ENCODE results near the gene CFC1.
"Not testable (repeated sequence)": the region's sequence is repeated elsewhere in the genome, so short reads cannot be mapped to it uniquely, and the experiment has no call there.

The CFC1 gene

DNA sequence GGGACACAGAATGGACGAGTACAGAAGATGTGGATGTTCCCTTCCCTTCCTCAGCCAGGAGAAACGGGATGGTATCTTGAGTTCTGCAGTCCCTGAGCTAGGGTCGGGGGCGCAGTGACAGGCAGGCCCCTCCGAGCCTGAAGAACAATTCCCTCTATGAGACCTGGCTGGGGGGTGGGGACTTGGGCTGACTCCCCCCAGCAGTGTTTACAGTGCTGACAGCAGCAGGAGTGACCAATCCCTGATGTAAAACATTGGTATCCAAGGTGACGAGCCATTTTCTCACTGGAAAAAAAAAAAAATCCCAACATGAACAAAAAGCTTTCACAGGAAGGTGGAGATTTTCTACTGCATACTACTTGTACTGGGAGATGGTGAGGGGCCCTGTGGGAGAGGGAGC, at the start of gene CFC1:
Gene CFC1, minus strand, starts transcription at position 183 of the 400 bp plus-strand sequence. CDS start 288 bp downstream, outside the sequence.
- in situ Hi-C loops (cut with MboI; ENCODE audit: low sequenced_read_pairs), result not testable (repeated sequence)

DNA sequence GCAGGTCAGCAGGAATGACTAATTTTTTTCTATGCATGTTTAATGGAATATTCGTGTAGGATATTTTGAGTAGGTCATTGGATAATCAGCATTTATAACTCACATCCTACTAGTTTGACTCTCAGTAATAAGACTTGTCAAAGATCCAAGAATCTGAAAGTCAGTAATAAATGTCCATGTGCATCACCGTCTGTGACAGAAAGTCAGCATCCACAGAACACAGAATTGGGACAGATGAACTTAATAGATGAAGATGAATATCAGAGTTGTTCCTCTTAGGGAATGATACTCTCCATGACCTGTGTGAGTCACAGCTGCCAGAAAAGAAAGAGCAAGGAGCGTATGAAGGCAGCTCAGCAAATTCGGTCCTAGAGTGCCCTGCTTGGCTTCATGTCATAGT, 42.3 kb upstream of the CFC1 start:
- in situ Hi-C loops (cut with MboI; ENCODE audit: low sequenced_read_pairs), result not testable (repeated sequence)

DNA sequence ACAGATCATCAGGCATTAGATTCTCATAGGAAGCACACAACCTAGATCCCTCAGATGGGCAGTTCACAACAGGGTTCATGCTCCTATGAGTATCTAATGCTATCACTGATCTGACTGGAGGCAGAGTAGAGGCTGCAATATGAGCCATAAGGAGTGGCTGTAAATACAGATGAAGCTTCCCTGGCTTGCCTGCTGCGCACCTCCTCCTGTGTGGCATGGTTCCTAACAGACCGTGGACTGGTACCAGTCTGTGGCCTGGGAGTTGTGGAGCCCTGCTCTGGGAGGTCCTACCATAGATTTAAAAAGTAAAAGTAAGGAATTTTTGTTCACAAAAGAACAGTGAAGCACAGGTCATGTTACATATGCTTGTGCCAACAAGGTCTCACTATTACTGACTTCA, 39.6 kb upstream of the CFC1 start:
- in situ Hi-C loops (cut with MboI; ENCODE audit: low sequenced_read_pairs), result not testable (repeated sequence)

DNA sequence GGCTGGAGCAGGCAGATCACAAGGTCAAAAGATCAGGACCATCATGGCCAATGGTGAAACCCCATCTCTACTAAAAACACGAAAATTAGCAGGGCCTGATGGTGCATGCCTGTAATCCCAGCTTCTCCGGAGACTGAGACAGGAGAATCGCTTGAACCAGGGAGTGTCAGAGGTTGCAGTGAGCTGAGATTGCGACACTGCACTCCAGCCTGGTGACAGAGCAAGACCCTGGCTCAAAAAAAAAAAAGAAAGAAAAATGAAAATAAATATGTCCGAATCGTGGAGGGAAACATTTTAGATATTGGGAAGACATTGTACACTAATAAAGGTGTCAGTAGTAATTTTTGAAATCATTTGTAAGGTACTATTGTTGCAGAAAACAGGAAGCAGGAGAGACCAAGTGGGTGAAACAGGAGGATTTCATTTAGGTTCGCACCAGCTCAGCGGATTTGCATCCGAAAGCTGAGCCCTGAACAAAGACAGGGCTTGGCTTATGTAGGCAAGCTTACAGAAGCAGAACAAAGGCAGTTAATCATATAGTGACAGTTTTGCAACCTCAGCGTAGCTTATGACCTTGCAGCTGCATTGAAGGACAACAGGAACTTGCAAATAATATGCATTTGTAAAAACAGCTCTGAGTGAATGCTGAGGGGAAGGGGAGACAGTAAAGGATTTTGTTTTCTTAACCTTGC, 29.6 kb upstream of the CFC1 start:
- in situ Hi-C loops (cut with MboI; ENCODE audit: low sequenced_read_pairs), result not testable (repeated sequence)

DNA sequence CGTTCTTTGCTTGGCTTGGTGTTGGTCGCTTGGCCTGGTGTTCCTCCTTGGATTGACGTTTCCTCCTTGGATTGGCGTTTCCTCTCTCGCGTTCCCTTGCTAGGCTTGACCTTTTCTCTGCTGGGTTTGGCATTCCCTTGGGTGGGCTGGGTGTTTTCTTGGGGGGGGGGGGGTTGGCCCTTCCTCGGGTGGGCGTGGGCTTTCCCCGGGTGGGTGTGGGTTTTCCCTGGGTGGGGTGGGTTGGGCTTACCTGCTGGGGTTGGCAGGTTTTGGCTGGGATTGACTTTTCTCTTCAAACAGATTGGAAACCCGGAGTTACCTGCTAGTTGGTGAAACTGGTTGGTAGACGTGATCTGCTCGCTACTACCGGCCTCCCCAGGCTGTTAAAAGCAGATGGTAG, 11.8 kb upstream of the CFC1 start, which contains the start of gene POTEJ:
Gene POTEJ, plus strand, starts transcription at position 301 of the 400 bp plus-strand sequence. Its CDS starts 93 bp downstream, at position 394.
- in situ Hi-C loops (cut with MboI; ENCODE audit: low sequenced_read_pairs), result not testable (repeated sequence)

DNA sequence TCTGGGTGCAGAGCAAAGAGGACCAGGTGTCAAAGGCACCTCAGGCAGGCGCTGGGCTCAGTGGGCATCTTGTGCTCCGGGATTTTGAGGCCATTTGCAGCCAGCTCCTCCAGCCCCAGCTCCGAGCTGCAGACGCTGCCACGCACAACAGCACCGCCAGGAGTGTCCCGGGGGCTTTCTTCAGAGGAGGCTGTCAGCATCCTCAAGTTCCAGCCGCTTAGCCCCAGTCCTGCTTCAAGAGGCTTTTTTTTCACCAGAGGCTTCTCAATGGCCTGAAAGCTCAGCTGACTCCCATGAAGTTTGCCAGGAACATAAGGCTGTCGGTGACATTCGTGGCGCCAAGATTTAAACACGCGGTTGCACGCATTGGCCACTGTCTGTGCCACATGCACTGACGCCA, 11.1 kb upstream of the CFC1 start:
- in situ Hi-C loops (cut with MboI; ENCODE audit: low sequenced_read_pairs), result not testable (repeated sequence)

DNA sequence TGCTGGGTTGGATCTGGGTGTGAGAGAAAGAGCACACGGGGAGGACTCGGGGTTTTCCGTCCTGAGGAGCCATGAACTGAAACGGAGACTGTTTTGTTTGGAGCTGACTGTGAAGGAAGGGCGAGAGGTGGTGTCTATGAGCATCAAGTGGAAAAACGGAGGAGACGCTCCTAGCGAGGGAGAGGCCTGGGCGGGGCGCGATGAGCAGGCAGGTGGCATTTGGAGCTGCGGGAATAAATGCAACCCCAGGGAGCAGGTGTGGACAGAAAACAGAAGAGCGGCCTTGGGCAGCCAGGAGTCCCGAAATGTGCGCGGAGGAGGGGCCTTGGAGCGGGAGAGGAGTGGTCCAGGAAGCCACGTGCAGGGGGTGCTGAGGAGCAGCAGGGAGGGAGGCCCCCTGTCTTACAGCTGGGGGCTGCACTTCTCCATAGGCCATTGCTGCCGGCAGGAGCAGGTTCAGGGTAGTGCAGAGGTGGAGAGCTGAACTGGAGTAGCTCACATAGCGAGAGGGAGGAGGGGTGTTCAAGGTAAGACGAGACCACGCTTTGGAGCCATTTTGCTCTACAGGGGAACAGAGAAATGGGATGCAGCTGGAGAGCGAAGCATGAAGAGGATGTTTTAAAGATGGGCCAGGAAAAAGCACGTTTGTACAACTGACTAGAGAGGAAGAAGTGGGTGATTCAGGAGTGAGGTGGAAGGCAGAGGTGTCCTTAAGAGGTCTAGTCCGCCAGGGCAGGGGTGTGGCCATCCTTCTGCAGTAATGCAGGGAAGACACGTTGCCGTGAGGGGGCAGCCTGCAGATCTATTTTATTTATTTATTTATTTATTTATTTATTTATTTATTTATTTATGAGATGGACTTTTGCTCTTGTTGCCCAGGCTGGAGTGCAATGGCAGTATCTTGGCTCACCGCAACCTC, 9.9 kb upstream of the CFC1 start:
- in situ Hi-C loops (cut with MboI; ENCODE audit: low sequenced_read_pairs), result not testable (repeated sequence)

DNA sequence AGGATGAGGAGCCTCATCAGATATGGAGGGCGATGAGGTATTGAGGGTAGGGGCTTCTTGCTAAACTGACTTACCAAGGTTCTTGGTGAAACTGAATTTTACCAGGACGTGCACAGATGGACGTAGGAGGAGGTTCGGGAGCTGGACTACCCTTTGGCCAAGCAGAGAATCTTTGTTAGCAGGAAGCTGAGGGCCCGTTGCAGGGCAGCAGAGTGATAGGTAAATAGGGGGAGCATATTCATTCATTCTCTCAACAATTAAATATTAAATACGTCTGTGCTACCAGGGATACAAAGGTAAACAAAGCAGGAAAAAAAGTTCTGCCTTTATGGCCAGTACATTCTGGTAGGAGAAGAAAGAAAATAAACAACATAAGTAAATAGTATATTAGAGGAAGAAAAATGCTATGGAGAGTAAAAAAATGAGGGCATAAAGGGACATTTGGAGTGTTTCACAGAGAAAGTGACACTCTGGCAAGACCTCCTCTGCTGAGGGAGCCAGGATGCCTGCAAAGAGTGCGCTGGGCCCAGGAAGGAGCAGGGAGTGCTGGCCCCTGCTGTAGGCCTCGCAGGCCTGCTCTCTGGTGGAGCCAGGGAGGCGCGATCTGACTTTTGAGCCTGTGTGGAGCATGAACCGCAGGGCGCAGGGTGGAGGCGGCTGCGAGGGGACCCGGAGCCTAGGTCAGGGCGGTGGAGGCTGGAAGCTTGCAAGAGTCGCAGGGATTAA, 9.1 kb upstream of the CFC1 start:
- in situ Hi-C loops (cut with MboI; ENCODE audit: low sequenced_read_pairs), result not testable (repeated sequence)

- in situ Hi-C loops (cut with MboI; ENCODE audit: low sequenced_read_pairs), result not testable (repeated sequence)
These were observed 2.4 kb upstream of the CFC1 start for GRCh38 chr2:130601648-130602302.

DNA sequence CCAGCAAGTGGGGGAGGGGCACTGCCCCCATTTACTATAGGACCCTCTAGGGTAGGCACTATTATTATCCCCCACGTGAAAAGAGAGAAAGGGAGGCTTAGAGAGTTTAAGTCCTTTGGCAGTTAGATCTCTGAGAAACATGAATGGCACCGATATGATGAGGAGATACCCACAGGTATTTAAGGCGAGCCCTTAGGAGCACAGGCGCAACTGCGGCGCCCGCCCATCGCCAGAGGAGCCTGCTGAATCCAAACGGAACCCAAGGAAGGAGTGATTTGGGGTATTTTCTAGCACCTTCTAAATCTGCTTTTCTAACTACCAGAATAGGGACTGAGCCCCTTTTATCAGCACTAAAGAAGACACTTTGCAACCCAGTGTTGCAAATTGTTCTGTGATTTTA, 551 bp upstream of the CFC1 start:
- in situ Hi-C loops (cut with MboI; ENCODE audit: low sequenced_read_pairs), result not testable (repeated sequence)

- in situ Hi-C loops (cut with MboI; ENCODE audit: low sequenced_read_pairs), result not testable (repeated sequence)
These were observed 912 bp downstream of the CFC1 start for GRCh38 chr2:130598463-130598862.

DNA sequence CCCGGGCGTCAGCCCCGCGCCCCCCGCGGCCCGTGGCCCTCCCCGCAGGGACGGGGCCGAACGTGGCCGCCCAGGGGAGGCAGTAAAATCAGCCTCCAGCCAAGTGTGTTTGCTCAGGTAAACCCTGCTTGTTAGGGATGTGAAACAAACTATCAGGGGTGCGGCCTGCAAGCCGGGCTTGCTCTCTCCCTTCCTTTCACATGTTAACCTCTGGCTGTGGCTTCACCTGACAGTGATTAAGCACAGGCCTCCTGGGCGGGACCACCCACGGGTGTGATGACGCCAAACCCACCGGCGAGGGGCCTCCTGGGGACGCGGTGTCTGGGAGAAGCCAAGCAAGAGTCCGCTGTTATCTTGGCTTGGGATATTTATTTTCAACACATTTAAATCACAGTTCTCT, 1.4 kb downstream of the CFC1 start:
- in situ Hi-C loops (cut with MboI; ENCODE audit: low sequenced_read_pairs), result not testable (repeated sequence)

GRCh38 chr2:130596757-130597156, 2.6 kb downstream of the CFC1 start:
- in situ Hi-C loops (cut with MboI; ENCODE audit: low sequenced_read_pairs), result not testable (repeated sequence)

- in situ Hi-C loops (cut with MboI; ENCODE audit: low sequenced_read_pairs), result not testable (repeated sequence)
These were observed 5.4 kb downstream of the CFC1 start for GRCh38 chr2:130594011-130594410.

- in situ Hi-C loops (cut with MboI; ENCODE audit: low sequenced_read_pairs), result not testable (repeated sequence)
These were observed 6.5 kb downstream of the CFC1 start for GRCh38 chr2:130592791-130593414.

GRCh38 chr2:130590842-130591359, 8.5 kb downstream of the CFC1 start:
- in situ Hi-C loops (cut with MboI; ENCODE audit: low sequenced_read_pairs), result not testable (repeated sequence)

DNA sequence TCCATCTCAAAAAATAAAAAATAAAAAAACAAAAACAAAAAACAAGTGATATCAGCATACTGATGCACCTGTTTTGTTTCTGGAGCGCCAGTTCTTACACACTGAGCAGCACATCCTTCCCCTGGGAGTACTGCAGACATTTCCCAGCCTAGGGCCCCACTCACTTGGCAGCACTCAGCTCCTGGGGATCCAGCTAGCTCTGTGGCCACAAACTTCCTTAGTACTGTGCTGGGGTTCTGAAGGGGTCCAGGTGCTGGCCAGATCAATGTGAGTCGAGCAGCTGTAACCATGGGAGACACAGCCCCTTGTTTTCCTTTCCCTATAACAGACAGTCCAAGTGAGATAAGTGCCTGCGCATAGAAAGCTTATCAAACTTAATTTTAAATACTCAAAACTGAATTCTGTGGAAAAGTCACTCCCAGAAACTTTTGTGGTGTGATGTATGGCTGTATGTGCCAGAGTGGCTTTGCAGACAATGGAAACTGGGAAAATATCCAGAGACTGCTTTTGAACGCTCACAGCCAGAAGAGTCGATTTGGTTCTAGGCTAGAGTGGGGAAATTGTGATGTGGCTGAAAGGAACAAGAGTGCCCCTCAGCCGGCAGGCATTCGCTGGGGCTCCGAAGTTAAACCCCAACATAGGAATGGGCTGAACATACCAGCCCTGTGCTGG, 9.1 kb downstream of the CFC1 start:
- in situ Hi-C loops (cut with MboI; ENCODE audit: low sequenced_read_pairs), result not testable (repeated sequence)

DNA sequence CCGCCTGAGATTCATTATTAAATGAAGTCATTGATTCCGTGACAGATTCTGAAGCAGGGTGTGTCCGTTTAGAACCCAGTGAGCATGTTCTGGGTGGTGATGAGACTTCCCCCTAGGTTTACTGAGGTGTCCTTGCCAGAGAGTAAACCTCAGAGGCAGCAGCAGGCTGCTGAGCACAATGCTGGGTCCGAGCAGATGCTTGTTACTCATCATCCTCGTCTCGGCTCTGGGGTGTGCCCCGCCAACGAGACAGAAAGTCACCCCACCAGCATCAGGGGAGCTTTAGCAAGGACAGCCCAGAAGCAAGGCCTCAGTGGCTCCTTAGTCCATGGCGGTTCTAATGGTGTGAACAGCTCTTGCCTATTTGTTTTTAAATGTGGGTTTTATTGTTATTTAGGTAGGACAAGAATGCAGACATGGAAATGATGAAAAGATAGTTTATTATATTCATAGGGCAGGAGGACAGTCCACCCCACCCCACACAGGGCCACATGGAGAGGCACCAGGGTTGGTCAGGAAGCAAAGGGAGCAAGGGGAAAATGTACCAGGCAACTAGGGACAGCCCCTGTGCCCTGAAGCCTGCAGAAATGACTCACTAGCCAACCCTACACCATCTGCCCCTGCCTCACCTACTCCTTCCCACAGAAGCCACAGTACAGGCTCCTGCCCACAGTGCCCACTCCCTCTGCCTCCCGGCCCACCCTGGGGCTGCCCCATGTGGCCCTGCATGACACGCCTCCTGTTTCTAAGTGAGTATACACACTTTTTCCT, 10.5 kb downstream of the CFC1 start:
- in situ Hi-C loops (cut with MboI; ENCODE audit: low sequenced_read_pairs), result not testable (repeated sequence)

GRCh38 chr2:130584726-130585125, 14.6 kb downstream of the CFC1 start:
- in situ Hi-C loops (cut with MboI; ENCODE audit: low sequenced_read_pairs), result not testable (repeated sequence)

All from HL-60/S4 treated with phorbol 12-myristate 13-acetate at 8.2 ng/mL for 4 days and 3 days (cell line).